ENCODE results near the gene CRYGS. TPM values are rescaled to one million over a fixed set of nuclear protein-coding genes. Genes with fewer than 3 reads are reported as not detected.
"Not testable (repeated sequence)": the region's sequence is repeated elsewhere in the genome, so short reads cannot be mapped to it uniquely, and the experiment has no call there.

The CRYGS gene
- total RNA-seq: 4.5 TPM

DNA sequence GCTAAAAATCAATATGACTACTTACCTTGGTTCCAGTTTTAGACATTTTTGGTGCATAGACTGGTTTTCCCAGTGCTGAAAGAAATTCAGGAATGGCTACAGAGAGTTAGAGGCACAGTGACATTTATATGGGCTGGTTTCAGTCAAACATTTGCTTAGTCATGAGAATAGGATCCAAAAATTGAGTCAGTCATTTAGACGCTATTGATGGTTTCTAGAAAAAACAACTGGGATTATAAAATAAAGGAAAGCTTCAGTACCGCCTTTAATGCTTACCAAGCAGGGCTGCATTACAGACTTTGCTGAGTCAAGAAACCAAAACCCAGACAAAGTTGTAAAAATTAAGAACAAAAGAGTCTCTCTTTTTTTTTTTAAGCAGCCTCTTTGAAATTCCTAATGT is at the start of gene CRYGS:
Gene CRYGS (minus strand): TSS at position 100 of the 400 bp plus-strand sequence. CDS start 54 bp downstream, at position 46.
- intact Hi-C loops (cut with DNase I): no loop called here
- ATAC-seq (no peak), DNase-seq (ENCODE audit: low spot score) (no peak)

- DNase-seq (ENCODE audit: low spot score) (no peak), ATAC-seq (no peak)
- intact Hi-C loops (cut with DNase I): no loop called here
Observed at GRCh38 chr3:186593862-186594261, 49.7 kb upstream of the CRYGS start.

DNA sequence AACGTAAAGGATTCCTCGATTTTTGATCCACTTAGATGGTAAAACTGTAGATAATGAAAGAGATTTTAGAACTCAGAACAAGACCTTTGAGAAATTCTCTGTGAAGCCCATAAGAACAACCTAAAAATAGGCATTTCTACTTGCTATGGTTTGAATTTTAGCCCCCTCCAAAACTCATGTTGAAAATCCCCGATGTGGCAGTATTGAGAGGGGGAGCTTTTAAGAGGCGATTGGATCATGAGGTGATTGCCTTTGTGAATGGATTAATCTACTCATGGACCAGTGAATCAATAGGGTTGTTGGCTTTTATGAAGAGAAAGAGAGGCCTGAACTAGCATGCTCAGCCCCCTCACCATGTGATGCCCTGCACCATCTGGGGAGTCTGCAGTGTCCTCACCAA is 48.5 kb upstream of the CRYGS start:
- DNase-seq (ENCODE audit: low spot score): no peak
- ATAC-seq: no peak
- intact Hi-C loops (cut with DNase I): no loop called here

GRCh38 chr3:186590580-186591295 is 46.6 kb upstream of the CRYGS start:
- intact Hi-C loops (cut with DNase I): no loop called here
- no peak for ATAC-seq
- no peak for DNase-seq (ENCODE audit: low spot score)

DNA sequence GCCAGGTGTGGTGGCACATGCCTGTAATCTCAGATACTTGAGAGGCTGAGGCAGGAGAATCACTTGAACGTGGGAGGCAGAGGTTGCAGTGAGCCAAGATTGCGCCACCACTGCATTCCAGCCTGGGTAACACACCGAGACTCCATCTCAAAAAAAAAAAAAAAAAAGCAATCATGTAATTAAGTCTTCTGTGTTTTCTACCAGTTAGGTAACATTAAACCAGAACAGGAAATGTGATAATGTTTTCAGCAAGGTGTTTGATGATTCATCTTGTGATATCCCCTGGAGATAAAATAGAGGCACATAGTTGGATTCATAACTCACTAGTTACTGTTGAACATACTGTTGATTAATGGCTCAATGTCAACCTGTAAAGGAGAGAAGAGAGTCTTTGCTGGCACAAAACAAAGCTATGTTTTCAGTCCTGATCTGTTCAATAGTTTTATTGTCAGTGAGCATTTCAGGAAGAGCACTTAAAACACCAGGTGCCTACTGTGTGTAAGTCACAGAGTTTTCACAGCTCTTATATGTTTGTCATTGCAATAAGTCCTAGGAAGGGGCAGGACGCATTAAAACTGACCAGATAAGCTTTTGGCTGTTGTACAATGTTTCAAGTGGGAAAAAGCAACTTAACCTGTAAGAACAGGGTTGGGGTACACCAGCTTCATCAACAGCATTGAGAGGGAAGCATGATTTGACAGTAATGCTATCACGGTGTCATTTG is 45.8 kb upstream of the CRYGS start:
- intact Hi-C loops (cut with DNase I): no loop called here
- no peak for DNase-seq (ENCODE audit: low spot score)
- no peak for ATAC-seq

- ATAC-seq: no peak
Observed at GRCh38 chr3:186589121-186589520, 44.9 kb upstream of the CRYGS start.

DNA sequence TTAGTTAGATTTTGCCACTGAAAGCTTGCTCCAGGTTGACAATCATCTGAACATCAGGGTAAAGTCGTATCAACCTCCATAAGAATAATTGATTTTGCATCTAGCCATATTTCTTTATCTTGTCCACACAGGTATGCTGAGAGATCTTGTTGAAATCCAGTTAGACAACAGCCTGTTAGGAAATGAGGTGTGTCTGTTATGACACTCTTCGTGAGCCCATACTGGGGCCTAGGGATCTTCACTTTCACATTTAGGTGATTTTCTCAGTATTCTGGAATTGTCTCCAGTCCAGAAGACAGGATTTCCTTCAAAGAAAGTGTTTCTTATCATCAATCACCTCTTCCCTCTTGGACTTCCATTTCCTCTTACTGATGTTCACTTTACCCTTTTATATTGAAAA is 44.5 kb upstream of the CRYGS start:
- DNase-seq (ENCODE audit: low spot score) (no peak), ATAC-seq (no peak)
- intact Hi-C loops (cut with DNase I): no loop called here

More at GRCh38 chr3:186589121-186589520, 44.9 kb upstream of the CRYGS start:
- DNase-seq (ENCODE audit: low spot score): no peak
- intact Hi-C loops (cut with DNase I): no loop called here

DNA sequence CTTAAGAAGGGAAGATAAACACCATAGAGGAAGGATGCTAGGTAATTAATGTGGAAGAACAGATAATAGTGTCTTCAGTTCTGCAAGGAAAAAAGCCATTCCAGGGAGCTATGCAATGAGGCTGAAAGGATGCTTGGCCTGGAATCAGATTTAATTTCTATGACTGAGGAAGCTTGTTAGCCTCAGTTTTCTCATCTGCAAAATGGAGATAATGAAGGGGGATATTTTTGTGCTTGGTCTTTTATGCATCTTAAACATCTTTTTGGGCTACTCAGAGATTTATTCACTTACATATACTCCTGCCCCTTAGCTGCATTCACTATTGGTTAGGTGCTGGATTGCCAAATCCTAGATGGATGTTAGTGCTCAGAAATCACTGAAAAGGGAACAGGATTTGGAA is 43.0 kb upstream of the CRYGS start:
- intact Hi-C loops (cut with DNase I): no loop called here
- ATAC-seq (no peak), DNase-seq (ENCODE audit: low spot score) (no peak)

DNA sequence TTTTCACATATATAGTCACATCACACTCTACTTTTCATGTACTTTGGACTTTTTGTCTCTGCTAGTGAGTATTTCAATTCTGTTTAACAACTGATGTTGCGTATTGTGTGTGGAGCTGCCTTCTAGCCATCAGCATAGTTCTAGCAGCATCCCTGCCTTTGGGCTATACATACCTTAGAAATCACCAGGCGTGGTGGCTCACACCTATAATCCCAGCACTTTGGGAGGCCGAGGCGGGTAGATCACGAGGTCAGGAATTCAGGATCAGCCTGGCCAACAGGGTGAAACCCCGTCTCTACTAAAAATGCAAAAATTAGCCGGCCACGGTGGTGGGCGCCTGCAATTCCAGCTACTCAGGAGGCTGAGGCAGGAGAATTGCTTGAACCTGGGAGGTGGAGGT is 42.1 kb upstream of the CRYGS start:
- intact Hi-C loops (cut with DNase I): not testable (repeated sequence)

DNA sequence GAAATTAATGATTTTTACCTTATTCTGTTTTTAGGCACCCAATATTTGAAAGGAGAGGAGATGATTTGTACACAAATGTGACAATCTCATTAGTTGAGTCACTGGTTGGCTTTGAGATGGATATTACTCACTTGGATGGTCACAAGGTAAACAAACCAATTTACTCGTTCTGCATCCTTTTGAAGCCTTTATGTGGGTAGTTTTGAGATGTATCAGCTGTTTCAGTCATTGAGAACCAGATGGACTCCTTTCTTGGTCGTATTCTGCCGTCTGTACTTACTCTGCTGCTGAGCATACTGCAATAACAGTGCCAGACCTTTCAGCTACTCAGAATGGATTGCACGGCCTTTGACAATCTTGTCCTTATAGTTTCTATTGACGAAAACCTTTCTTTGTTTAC is 39.7 kb upstream of the CRYGS start:
- DNase-seq (ENCODE audit: low spot score): no peak
- ATAC-seq: no peak
- intact Hi-C loops (cut with DNase I): no loop called here

More for the DNA sequence above, 42.1 kb upstream of the CRYGS start:
- ATAC-seq; DNase-seq (ENCODE audit: low spot score): not testable (repeated sequence)

GRCh38 chr3:186582541-186582940 is 38.4 kb upstream of the CRYGS start:
- intact Hi-C loops (cut with DNase I): no loop called here
- ATAC-seq (no peak), DNase-seq (ENCODE audit: low spot score) (no peak)

- DNase-seq (ENCODE audit: low spot score): no peak
- intact Hi-C loops (cut with DNase I): no loop called here
- no peak for ATAC-seq
Observed at GRCh38 chr3:186580785-186581184, 36.6 kb upstream of the CRYGS start.

DNA sequence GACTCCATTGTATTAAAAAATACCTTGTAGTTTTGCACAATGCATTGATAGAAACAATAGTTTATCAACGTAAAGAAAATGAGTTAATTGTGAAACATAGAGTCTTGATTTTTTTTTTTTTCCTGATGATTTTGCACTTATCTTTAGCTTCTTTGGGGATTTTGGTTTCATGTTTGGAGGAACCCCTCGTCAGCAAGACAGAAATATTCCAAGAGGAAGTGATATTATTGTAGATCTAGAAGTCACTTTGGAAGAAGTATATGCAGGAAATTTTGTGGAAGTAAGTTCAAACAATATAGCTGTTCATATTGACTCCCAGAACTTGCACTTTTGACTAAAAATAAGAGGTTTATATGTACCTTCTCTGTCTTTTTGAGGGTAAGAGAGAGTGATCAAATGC is 33.3 kb upstream of the CRYGS start:
- no peak for DNase-seq (ENCODE audit: low spot score)
- intact Hi-C loops (cut with DNase I): no loop called here
- ATAC-seq: no peak

DNA sequence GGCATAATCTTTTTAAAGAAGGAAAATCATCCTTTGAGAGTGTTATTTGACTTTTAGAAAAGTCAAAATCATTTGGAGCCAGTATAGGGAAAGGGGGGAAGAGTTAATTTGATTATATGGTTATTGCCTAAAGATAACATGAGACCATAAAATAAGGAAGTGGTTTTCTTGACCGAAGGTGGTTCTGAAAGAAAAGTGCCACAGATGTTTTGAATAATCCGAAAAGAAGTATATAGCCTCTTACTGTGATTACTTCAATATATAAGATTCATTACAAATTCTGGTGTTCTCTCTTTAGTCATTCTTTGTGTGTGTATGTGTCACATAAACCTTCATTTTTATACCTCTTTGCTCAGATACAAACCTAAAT is 27.4 kb upstream of the CRYGS start:
- ATAC-seq (no peak), DNase-seq (ENCODE audit: low spot score) (no peak)
- intact Hi-C loops (cut with DNase I): no loop called here

- intact Hi-C loops (cut with DNase I): no loop called here
- no peak for ATAC-seq
- no peak for DNase-seq (ENCODE audit: low spot score)
Observed at GRCh38 chr3:186570941-186571643, 26.9 kb upstream of the CRYGS start.

DNA sequence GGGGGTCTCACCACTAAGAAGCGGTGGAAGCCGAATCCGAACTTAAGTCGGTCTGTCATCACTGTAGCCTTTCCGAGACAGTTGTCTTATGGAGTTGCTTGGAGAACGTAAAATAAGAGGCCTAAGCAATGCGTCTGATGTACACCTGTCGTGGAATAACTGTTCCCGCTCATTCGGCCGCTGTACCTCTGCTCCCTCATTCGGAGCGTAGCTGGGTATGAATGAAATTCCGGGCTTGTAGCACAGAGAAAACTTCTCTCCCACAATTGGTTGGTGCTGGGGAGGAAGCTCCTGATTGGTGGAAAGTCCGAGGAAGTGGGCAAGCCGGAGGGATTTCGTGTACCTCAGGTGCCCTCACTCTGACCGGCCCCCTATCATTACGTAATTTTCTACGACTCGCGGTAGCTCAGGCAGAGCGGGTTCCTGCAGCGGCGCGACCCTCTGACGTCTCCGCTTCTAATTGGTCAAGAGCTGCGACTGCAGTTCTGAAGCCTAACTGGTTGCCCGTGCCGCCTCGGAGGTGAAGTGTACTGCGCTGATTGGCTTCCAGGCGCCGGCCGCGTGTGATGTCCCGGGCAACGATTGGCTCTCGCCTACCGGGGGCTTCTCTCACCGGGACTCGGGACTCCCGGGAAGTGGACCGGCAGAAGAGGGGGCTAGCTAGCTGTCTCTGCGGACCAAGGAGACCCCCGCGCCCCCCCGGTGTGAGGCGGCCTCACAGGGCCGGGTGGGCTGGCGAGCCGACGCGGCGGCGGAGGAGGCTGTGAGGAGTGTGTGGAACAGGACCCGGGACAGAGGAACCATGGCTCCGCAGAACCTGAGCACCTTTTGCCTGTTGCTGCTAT is 26.1 kb upstream of the CRYGS start, which contains the start of gene DNAJB11:
Gene DNAJB11 (plus strand): TSS at position 625 of the 845 bp plus-strand sequence. CDS start 178 bp downstream, at position 803.
- intact Hi-C loops (cut with DNase I): no loop called here
- ATAC-seq: peak; percentile 98
- peak; percentile 99 for DNase-seq (ENCODE audit: low spot score)

- ATAC-seq (no peak), DNase-seq (ENCODE audit: low spot score) (no peak)
- intact Hi-C loops (cut with DNase I): no loop called here
Observed at GRCh38 chr3:186569779-186570095, 25.6 kb upstream of the CRYGS start.

GRCh38 chr3:186569361-186569760 is 25.2 kb upstream of the CRYGS start:
- intact Hi-C loops (cut with DNase I); DNase-seq (ENCODE audit: low spot score); ATAC-seq: not testable (repeated sequence)

Measured in sciatic nerve (tissue), 2 donors.